GM21447 (cell line): ENCODE measurements around the gene IGSF6.
"Not testable (repeated sequence)": the region's sequence is repeated elsewhere in the genome, so short reads cannot be mapped to it uniquely, and the experiment has no call there.

Source experiments
- ATAC-seq: cut with Tn5 transposase; IDR thresholded peaks from one replicate; pipeline ENCODE4 v1.9.1; 2021; ENCODE audit not compliant: unreplicated experiment

Gene IGSF6

GRCh38 chr16:21629616-21630539 is 22.5 kb downstream of the IGSF6 start:
- ATAC-seq, result not testable (repeated sequence)

DNA sequence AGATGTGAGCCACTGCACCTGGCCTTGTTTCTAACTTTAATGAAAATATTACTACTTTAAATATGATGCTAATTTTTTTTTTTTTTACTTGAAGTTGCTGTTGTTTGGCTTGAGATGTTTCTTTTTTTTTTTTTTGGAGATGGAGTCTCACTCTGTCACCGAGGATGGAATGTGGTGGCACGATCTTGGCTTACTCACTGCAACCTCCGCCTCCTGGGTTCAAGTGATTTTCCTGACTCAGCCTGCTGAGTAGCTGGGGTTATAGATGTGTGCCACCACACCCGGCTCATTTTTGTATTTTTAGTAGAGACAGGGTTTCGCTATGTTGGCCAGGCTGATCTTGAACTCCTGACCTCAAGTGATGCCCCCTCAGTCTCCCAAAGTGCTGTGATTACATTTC is 23.6 kb downstream of the IGSF6 start:
- ATAC-seq, result no peak

DNA sequence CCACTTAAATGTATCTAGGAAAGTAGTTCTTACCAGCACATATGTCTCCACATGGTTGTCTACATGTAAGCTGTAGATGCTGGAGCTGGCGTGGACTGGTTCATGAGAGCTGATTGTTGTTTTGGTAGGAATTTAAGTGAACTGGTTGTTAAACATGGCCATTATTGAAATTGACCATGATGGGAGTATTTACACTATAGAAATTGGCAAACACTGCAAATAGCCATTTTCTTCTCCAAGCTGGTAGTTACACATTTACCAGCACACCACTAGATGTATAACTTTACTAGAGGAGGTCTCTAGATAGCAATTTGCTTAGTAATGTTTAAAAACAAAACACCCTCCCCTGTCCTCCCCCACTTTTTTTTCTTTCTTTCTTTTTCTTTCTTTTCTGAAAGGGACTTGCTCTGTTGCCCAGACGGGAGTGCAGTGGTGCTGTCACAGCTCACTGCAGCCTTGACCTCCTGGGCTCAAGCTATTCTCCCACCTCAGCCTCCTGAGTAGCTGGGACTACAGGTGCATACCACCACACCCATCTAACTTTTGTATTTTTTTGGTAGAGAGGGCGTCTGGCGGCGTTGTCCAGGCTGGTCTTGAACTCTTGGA is 24.2 kb downstream of the IGSF6 start:
- no peak for ATAC-seq

- ATAC-seq, result no peak
Measured at GRCh38 chr16:21626659-21627277, 25.6 kb downstream of the IGSF6 start.

DNA sequence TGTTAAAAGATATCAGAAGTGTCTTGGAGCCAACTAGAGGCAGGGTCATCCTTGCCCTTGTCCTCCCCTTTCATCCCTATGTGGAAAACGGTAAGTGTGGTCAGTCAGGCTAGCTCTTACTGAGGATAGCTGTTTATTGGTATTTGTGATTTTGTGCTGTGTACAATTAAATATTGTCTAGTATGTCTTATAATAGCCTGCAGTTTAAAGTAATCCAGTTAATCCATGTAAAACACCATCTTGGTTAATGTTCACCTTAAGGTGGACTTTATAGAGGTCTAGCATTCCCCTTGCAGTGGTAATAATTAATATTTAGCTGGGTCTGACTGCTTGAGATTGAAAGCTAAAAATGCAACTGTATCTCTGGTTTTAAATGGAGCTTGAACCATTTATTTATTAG is 27.4 kb downstream of the IGSF6 start:
- ATAC-seq, result no peak

- no peak for ATAC-seq
Measured at GRCh38 chr16:21622545-21622944, 29.9 kb downstream of the IGSF6 start.

- ATAC-seq, result no peak
Measured at GRCh38 chr16:21620592-21620991, 31.8 kb downstream of the IGSF6 start.

GRCh38 chr16:21619765-21620425 is 32.5 kb downstream of the IGSF6 start:
- no peak for ATAC-seq

- ATAC-seq, result no peak
Measured at GRCh38 chr16:21618281-21618680, 34.1 kb downstream of the IGSF6 start.

DNA sequence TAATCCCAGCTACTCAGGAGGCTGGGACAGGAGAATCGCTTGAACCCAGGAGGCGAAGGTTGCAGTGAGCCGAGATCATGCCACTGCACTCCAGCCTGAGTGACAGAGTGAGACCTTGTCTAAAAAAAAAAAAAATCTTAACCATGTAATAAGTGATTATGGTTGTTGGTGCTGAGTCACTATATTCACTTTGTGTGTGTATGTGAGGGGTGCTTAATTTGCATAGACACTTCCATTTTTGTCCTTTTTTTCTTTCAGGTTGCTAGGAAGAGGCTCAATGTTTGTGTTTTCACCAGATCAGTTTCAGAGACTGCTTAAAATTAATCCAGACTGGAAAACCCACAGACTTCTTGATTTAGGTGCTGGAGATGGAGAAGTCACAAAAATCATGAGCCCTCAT is 34.8 kb downstream of the IGSF6 start:
- no peak for ATAC-seq

DNA sequence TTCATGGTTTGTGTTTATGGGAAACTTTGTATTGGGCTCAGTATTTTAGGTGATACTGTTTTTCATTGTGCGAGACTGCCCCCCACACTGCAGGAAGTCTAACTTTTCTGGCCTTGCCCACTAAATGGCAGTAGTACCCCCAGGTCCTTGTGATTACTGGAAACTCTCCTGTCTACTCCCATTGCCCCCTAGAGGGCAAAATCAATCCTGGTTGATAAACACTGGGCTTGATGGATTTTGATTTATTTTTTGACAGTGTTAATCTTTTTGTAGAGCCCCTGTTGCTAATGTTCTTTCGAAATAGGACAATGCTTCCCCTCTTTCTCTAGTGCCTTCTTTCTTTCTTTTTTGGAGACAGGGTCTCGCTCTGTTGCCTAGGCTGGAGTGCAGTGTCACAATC is 37.5 kb downstream of the IGSF6 start:
- ATAC-seq, result no peak

- ATAC-seq, result no peak
Measured at GRCh38 chr16:21613781-21614180, 38.6 kb downstream of the IGSF6 start.

- ATAC-seq, result no peak
Measured at GRCh38 chr16:21613361-21613760, 39.0 kb downstream of the IGSF6 start.

GRCh38 chr16:21611556-21612384 is 40.6 kb downstream of the IGSF6 start:
- ATAC-seq, result no peak

DNA sequence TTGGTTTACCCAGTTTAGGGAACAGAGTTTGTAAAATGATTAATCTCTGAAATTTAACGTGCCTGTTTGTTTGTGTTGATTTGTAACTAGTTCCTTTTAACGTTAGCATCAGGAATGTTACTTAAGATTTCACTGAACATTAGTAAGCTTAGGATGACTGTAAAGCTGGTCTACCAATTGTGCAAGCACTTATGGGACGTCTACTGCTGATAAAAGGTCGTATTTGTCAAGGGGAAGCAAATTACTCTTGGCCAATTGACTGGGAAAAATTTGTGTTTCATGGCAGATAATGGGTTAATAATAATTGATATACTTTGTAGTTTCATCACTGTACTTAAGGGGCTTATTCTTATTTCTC is 41.2 kb downstream of the IGSF6 start:
- no peak for ATAC-seq

DNA sequence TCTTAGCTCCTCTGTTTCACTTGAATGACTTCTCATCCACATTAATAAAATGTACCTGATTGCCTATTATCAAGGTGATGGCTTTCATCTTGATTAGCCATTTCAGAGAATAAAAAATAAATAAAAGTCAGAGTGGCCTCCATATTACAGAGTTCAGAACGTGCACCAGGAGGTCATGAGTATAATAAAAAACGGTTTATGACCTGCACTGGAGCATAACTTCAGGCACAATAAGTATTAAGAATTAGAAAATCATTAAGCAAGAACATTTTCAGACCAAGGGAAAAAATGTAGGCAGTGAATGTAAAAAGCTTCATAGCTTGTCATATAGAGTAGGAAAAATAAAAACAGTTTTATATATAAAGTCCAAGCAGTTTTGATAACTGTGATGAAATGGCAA is 41.6 kb downstream of the IGSF6 start:
- no peak for ATAC-seq

DNA sequence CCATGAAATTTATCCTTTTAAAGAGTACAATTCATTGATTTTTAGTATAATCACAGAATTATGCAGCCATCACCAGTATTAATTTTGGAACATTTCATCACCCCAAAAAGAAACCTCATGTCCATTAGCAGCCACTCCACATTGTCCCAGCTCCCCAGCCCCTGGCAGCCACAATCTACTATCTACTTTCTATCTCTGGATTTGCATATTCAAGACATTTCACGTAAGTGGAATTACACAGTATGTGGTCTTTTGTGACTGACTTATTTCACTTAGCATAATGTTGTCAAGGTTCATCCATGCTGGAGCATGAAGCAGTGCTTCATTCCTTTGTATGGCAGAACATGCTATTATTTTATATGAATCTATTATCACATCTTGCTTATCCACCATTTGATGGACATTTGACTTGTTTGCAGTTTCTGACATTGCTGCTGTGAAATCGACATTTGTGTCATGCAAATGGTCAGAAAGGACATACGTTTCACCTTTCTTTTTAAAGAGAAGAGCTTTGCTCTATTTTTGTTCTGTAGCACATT is 42.3 kb downstream of the IGSF6 start:
- ATAC-seq, result no peak

DNA sequence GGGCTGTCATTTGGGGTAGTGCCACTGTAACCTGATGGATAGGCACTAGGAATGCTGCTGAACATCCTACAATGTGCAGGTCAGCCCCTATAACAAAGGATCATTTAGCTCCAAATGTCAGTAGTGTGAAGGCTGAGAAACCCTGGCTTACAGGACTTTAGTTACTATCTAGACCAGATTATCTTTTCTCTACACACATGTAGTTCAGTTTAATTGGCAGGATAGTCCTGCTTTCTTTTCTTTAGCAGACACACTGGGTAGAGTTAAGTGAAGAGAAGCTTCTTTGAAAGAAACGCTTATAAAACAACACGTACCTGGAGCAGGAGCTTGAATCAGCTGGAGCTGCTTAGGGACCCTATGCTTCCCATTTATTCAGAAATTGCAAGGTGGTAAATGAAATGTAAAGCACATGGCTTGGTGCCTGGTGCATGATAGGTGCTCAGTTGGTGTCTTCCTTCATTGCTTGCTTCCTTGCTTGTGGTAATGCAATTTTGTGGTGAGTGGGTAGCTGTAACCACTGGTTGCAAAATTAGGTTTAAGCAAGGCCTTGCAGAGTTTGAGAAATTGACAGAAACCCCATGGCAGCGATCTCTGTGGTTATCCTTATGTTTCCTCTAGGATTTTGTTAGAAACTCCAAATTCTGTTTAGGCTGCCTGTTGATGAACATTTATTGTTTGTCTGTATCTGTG is 43.6 kb downstream of the IGSF6 start:
- no peak for ATAC-seq

DNA sequence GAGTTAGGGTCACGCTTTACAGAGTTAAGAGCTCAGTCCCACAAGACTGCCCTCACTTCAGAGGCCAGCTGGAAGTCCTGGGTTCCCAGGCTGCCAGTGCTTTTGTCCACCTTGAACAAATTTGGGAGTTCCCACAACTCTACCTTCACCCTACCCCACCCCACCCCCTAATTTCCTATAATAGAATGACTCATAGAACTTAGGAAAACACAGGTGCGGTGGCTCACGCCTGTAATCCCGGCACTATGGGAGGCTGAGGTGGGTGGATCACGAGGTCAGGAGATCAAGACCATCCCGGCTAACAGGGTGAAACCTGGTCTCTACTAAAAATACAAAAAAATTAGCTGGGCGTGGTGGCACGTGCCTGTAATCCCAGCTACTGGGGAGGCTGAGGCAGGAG is 46.6 kb downstream of the IGSF6 start:
- ATAC-seq, result not testable (repeated sequence)

DNA sequence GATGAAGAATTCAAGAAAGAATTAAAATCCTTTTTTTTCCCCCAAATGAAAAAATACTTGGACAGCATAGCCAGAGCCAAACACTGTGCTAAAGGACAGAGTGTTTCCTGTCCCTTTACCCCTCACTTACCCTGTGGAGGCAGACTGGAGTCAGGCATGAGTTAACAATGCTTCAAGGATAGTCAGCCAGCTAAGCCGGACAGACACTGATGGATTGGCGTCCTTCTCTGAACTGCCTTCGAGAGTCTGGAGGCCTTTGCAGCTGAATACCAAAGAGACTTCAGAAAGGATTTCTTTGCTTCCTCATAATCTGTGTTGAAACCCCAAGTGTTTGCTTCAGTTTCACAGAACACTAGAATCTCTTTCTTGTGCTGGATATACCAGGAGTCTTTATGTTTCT is 48.5 kb downstream of the IGSF6 start:
- ATAC-seq, result no peak
